Epithelial cell of proximal tubule (primary cell): ENCODE data around the gene E2F1. TPM values are rescaled to one million over a fixed set of nuclear protein-coding genes. Genes with fewer than 3 reads are reported as not detected.

ENCODE experiments used
- DNase-seq: peaks from one replicate; pipeline ENCODE4 v3.0.0-alpha.2; 2011; ENCODE audit warnings: low read depth
- H3K4me3 ChIP-seq: 2 replicates; pipeline ENCODE4 v1.5.1; 2011; ENCODE audit warnings: low read depth, mild to moderate bottlenecking, low read length
- CTCF ChIP-seq: conservative IDR thresholded peaks from 2 replicates; pipeline ENCODE4 v1.5.1; 2012; ENCODE audit warnings: low read depth, mild to moderate bottlenecking, low read length
- total RNA-seq: library from RNA; depleted of rRNA; stranded (reverse); fragments of >200 nt; gene quantifications from 2 replicates; pipeline ENCODE4 v1.2.3, GENCODE V29; 2015

The E2F1 gene
- total RNA-seq, 1 donor from 2014 or later, result 17.1 TPM

- peak; percentile 85 for DNase-seq
- TF ChIP-seq CTCF, result peak; percentile 32
- H3K4me3 ChIP-seq, result peak within 1 kb of the TSS; percentile 59
Measured at GRCh38 chr20:33666293-33667244, 19.6 kb downstream of the E2F1 start, which contains the start of gene ACTL10. Gene ACTL10, plus strand, starts transcription at chr20:33666943. Its CDS starts 555 bp downstream, at chr20:33667498.

- no peak overlapping the region for H3K4me3 ChIP-seq
- no peak for DNase-seq
- no peak for TF ChIP-seq CTCF
Measured at GRCh38 chr20:33664762-33665144, 21.4 kb downstream of the E2F1 start.

GRCh38 chr20:33664085-33664761 is 22.0 kb downstream of the E2F1 start:
- peak overlapping the region; percentile 72 for H3K4me3 ChIP-seq
- no peak for TF ChIP-seq CTCF
- no peak for DNase-seq

- no peak for TF ChIP-seq CTCF
- peak overlapping the region; percentile 72 for H3K4me3 ChIP-seq
- DNase-seq, result no peak
Measured at GRCh38 chr20:33663161-33664084, 22.8 kb downstream of the E2F1 start.

GRCh38 chr20:33662172-33662571 is 24.0 kb downstream of the E2F1 start, which contains the start of gene C20orf144:
Gene C20orf144, plus strand, starts transcription at chr20:33662327. Its CDS starts 19 bp downstream, at chr20:33662346.
- DNase-seq, result no peak
- TF ChIP-seq CTCF, result no peak
- H3K4me3 ChIP-seq, result peak within 1 kb of the TSS; percentile 72

GRCh38 chr20:33660685-33661058 is 25.5 kb downstream of the E2F1 start:
- TF ChIP-seq CTCF, result no peak
- DNase-seq, result no peak
- no peak overlapping the region for H3K4me3 ChIP-seq
